Upper lobe of left lung (tissue), 6 donors: ENCODE results near the gene ADAMTS10. TPM values are rescaled to one million over a fixed set of nuclear protein-coding genes. Genes with fewer than 3 reads are reported as not detected.

Source experiments
- ATAC-seq, 2 donors: fragments of 200-7000 bp; cut with Tn5 transposase; one replicate each; pipeline ENCODE4 v1.9.1; 2022; ENCODE audit warnings: mild to moderate bottlenecking in 2 of 2, moderate library complexity in 2 of 2; ENCODE audit not compliant: low FRiP score in 2 of 2
- DNase-seq, 2 donors: peaks; one replicate each; pipeline ENCODE4 v3.0.0-alpha.2; 2019 to 2020
- H3K27ac ChIP-seq, 4 donors: fragments of 200-600 bp; sonication (generic); one replicate each; pipeline ENCODE4 v1.5.1; 2016 to 2019
- H3K27me3 ChIP-seq, 4 donors: fragments of 200-600 bp; sonication (generic); one replicate each; pipeline ENCODE4 v1.5.1; 2017 to 2019
- H3K36me3 ChIP-seq, 4 donors: fragments of 200-600 bp; sonication (generic); one replicate each; pipeline ENCODE4 v1.5.1; 2016 to 2019
- H3K4me1 ChIP-seq, 4 donors: fragments of 200-600 bp; sonication (generic); one replicate each; pipeline ENCODE4 v1.5.1; 2018 to 2019
- H3K4me3 ChIP-seq, 4 donors: fragments of 200-600 bp; sonication (generic); one replicate each; pipeline ENCODE4 v1.5.1; 2017 to 2019; ENCODE audit warnings: mild to moderate bottlenecking in 2 of 4, moderate library complexity in 1 of 4
- H3K9me3 ChIP-seq, 4 donors: fragments of 200-600 bp; sonication (generic); one replicate each; pipeline ENCODE4 v1.5.1; 2018 to 2019
- CTCF ChIP-seq, 6 experiments: fragments of 450-650 bp in 4 of 6; fragments of 200-600 bp in 2 of 6; sonication (generic) in 2 of 6; IDR thresholded peaks; one replicate each; pipeline ENCODE4 v1.5.1; 2016 to 2019; ENCODE audit warnings: antibody characterized with exemption in 6 of 6
- EP300 ChIP-seq, 4 donors: sonication (generic); formaldehyde crosslinking; IDR thresholded peaks; one replicate each; pipeline ENCODE4 v1.5.1; 2017; ENCODE audit warnings: antibody characterized with exemption in 4 of 4, control low read depth in 2 of 4
- POLR2A ChIP-seq, 4 donors: fragments of 450-650 bp; IDR thresholded peaks; one replicate each; pipeline ENCODE4 v1.5.1; 2016 to 2017; ENCODE audit warnings: antibody characterized with exemption in 4 of 4, mild to moderate bottlenecking in 2 of 4
- POLR2AphosphoS5 ChIP-seq, 2 donors: sonication (generic); formaldehyde crosslinking; IDR thresholded peaks; one replicate each; pipeline ENCODE4 v1.5.1; 2017; ENCODE audit warnings: antibody characterized with exemption in 2 of 2
- WGBS, 2 donors: methylation state at CpG; one replicate each; pipeline ENCODE4 v1.1.5; 2017 to 2018; 5-methylcytosine and 5-hydroxymethylcytosine counted together
- total RNA-seq, 6 donors: library from RNA; depleted of rRNA in 4 of 6; stranded (reverse); fragments of >200 nt in 4 of 6; gene quantifications; one replicate each; pipeline versions ENCODE4 v1.1.0 to v1.2.1, GENCODE V29; 2016 to 2021
- donor health status: DM: no; HTN: no; CAD: no; lungs with moderate emphysema.
- donor health status: DM: no; HTN: yes; CAD: no; lungs with severe emphysema.

The ADAMTS10 gene
- total RNA-seq, 6 donors from 2014 or later = 11.9 to 103 (median 19.8) TPM

GRCh38 chr19:8611391-8611876 is 919 bp upstream of the ADAMTS10 start:
- WGBS, 2 donors = 40 to 49% methylated on average over 7 to 18 of the region's 18 CpGs
- no peaks in the 10 kb centered on the region for H3K36me3 ChIP-seq
- H3K4me1 ChIP-seq = peaks cover 19 to 41% (median 20%) of the 10 kb centered on the region in 4 donors
- peaks cover 0 to 4% (median 1%) of the 10 kb centered on the region in 4 donors for H3K27me3 ChIP-seq
- DNase-seq = peak in 1 of 2 donors; percentile 78
- no peak overlapping the region for H3K4me3 ChIP-seq
- TF ChIP-seq POLR2AphosphoS5 (IDR thresholded peaks at IDR 0.05) = no peak
- no peak for TF ChIP-seq EP300 (IDR thresholded peaks at IDR 0.05)
- TF ChIP-seq POLR2A (IDR thresholded peaks at IDR 0.05) = no peak
- TF ChIP-seq CTCF (IDR thresholded peaks at IDR 0.05) = no peak
- H3K27ac ChIP-seq = peak overlapping the region in 3 of 4 donors; percentile 42 to 89 (median 64)
- ATAC-seq = peak in 1 of 2 donors; percentile 18
- H3K9me3 ChIP-seq = no peaks in the 10 kb centered on the region

- WGBS, 2 donors = no CpG with 5 or more reads among the region's 9 CpGs
- no peaks in the 10 kb centered on the region for H3K9me3 ChIP-seq
- H3K4me1 ChIP-seq = peaks cover 19 to 41% (median 20%) of the 10 kb centered on the region in 4 donors
- H3K36me3 ChIP-seq = no peaks in the 10 kb centered on the region
- H3K27ac ChIP-seq = peak overlapping the region; percentile 64 to 90 (median 78)
- no peak for TF ChIP-seq POLR2AphosphoS5 (IDR thresholded peaks at IDR 0.05)
- no peak for TF ChIP-seq POLR2A (IDR thresholded peaks at IDR 0.05)
- no peak for TF ChIP-seq CTCF (IDR thresholded peaks at IDR 0.05)
- no peak for TF ChIP-seq EP300 (IDR thresholded peaks at IDR 0.05)
- ATAC-seq (no peak), DNase-seq (no peak)
- peak overlapping the region in 3 of 4 donors; percentile 49 to 70 (median 53) for H3K4me3 ChIP-seq
- H3K27me3 ChIP-seq = peaks cover 0 to 4% (median 1%) of the 10 kb centered on the region in 4 donors
These were observed 403 bp upstream of the ADAMTS10 start for GRCh38 chr19:8610936-8611300.

GRCh38 chr19:8609279-8610040 is 1.1 kb downstream of the ADAMTS10 start:
- H3K27me3 ChIP-seq = peaks cover 0 to 4% (median 1%) of the 10 kb centered on the region in 4 donors
- TF ChIP-seq EP300 (IDR thresholded peaks at IDR 0.05) (no peak), POLR2AphosphoS5 (IDR thresholded peaks at IDR 0.05) (peak in 1 of 2 donors; percentile 7), CTCF (IDR thresholded peaks at IDR 0.05) (peak in 2 of 6 experiments; percentile 13 to 31), POLR2A (IDR thresholded peaks at IDR 0.05) (no peak)
- 6 to 7% methylated on average over 15 to 41 of the region's 47 CpGs for WGBS, 2 donors
- DNase-seq (peak; percentile 36 to 86), ATAC-seq (peak; percentile 54 to 63)
- H3K36me3 ChIP-seq = peaks cover 0 to 8% (median 5%) of the 10 kb centered on the region in 4 donors
- peaks cover 19 to 41% (median 20%) of the 10 kb centered on the region in 4 donors for H3K4me1 ChIP-seq
- H3K27ac ChIP-seq = peak overlapping the region; percentile 64 to 90 (median 78)
- H3K4me3 ChIP-seq = peak overlapping the region; percentile 44 to 70 (median 51)
- H3K9me3 ChIP-seq = peaks cover 0 to 8% (median 6%) of the 10 kb centered on the region in 4 donors

GRCh38 chr19:8608941-8609278 is 1.6 kb downstream of the ADAMTS10 start:
- Histone ChIP-seq H3K27ac (peak overlapping the region; percentile 64 to 90 (median 78)), H3K4me1 (peaks cover 19 to 41% (median 20%) of the 10 kb centered on the region in 4 donors), H3K4me3 (peak overlapping the region in 3 of 4 donors; percentile 49 to 70 (median 53)), H3K36me3 (peaks cover 0 to 13% (median 6%) of the 10 kb centered on the region in 4 donors), H3K9me3 (peaks cover 0 to 8% (median 6%) of the 10 kb centered on the region in 4 donors), H3K27me3 (peaks cover 0 to 4% (median 1%) of the 10 kb centered on the region in 4 donors)
- WGBS, 2 donors = 43 to 67% methylated on average over 5 of the region's 5 CpGs
- ATAC-seq (peak in 1 of 2 donors; percentile 15), DNase-seq (no peak)
- no peak for TF ChIP-seq POLR2AphosphoS5 (IDR thresholded peaks at IDR 0.05)
- TF ChIP-seq CTCF (IDR thresholded peaks at IDR 0.05) = no peak
- TF ChIP-seq EP300 (IDR thresholded peaks at IDR 0.05) = no peak
- no peak for TF ChIP-seq POLR2A (IDR thresholded peaks at IDR 0.05)
